GM10248 (cell line): ENCODE data around the gene ABCC4.

ENCODE experiments used
- CTCF ChIA-PET: fragments of 300-600 bp; sonication (Branson Sonifier 250); formaldehyde crosslinking; extraction: SDS; loops from one replicate; lab custom pipeline; 2021; ENCODE audit warnings: antibody characterized with exemption; lab: Yijun Ruan, JAX
- POLR2A ChIA-PET: fragments of 350-650 bp; sonication (Branson Sonifier 250); formaldehyde crosslinking; extraction: SDS; loops from one replicate; lab custom pipeline; 2020; ENCODE audit warnings: antibody characterized with exemption; lab: Yijun Ruan, JAX
- DNase-seq: peaks from one replicate; pipeline ENCODE4 v3.0.0; 2012; ENCODE audit errors: extremely low spot score
- TF ChIP-seq, protein P1 (sequence below): IDR thresholded peaks from 2 replicates; pipeline ENCODE4 v1.5.1; 2012; ENCODE audit warnings: mild to moderate bottlenecking, low read depth; ENCODE audit errors: extremely low read depth, missing control alignments, control extremely low read depth

The ABCC4 gene

DNA sequence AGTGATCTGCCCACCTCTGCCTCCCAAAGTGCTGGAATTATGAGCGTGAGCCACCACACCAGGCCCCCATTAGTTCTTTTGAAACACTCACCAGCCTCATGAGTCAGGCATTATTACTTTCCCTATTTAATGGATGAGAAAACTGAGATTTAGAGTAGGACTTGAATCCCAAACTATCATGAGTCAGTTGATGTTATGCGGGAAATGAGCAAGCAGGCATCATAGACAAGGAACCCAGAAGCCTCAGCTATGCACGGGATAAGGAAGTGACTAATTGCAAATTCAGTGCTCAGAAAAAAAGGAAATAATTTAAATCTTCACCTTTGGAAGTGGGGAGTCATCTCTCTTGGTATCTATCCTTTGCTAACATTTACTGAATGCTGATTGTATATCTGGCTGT, 217.5 kb downstream of the ABCC4 start:
- DNase-seq = no peak
- TF ChIP-seq, protein P1, sequence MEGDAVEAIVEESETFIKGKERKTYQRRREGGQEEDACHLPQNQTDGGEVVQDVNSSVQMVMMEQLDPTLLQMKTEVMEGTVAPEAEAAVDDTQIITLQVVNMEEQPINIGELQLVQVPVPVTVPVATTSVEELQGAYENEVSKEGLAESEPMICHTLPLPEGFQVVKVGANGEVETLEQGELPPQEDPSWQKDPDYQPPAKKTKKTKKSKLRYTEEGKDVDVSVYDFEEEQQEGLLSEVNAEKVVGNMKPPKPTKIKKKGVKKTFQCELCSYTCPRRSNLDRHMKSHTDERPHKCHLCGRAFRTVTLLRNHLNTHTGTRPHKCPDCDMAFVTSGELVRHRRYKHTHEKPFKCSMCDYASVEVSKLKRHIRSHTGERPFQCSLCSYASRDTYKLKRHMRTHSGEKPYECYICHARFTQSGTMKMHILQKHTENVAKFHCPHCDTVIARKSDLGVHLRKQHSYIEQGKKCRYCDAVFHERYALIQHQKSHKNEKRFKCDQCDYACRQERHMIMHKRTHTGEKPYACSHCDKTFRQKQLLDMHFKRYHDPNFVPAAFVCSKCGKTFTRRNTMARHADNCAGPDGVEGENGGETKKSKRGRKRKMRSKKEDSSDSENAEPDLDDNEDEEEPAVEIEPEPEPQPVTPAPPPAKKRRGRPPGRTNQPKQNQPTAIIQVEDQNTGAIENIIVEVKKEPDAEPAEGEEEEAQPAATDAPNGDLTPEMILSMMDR = no peak
- CTCF ChIA-PET = no interaction called here
- POLR2A ChIA-PET = no interaction called here

DNA sequence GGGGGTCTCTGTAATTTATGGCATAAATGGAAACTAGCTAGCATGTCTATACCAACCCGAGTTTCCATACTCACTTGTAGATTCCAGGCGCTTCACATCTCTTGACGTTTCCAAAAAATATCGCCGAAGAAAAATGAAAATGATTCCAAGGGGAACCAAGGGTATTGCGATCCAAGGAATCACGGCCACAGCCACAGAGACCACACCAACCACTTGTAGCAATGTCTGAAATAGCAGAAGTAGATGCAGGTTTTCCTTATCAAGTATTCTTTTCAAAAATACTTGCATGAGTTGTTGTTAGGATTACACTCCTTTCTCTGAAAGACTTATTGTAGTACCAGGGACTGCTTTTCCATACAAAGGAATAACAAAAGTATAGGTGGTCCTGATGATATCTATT, 218.2 kb downstream of the ABCC4 start:
- TF ChIP-seq, protein P1 = no peak
- ChIA-PET CTCF (no interaction called here), POLR2A (no interaction called here)
- no peak for DNase-seq

DNA sequence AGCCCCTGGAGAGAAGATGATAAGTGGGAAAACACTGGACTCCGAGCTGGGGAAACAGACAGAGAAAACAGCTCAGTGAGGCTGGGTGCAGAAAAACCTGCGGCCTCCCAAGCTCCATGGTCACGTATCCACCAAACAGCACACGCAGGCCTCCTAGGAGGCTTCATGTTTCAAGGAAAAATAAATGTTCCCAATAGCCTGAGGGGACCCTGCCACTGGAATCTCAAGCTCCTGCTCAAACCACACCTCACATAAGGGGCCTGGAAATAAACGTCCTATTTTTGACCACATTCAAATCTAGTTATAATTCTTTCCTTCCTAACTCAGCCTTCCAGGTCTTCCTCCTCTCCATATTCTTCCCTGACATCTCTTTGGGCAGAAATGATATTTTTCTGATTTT, 225.7 kb downstream of the ABCC4 start:
- TF ChIP-seq, protein P1 = no peak
- ChIA-PET POLR2A (no interaction called here), CTCF (interaction anchor here (0.8 kb wide), 1 partner anchor 35 kb away, joined by 3 read pairs; no protein-coding TSS in a partner anchor)
- DNase-seq = no peak

DNA sequence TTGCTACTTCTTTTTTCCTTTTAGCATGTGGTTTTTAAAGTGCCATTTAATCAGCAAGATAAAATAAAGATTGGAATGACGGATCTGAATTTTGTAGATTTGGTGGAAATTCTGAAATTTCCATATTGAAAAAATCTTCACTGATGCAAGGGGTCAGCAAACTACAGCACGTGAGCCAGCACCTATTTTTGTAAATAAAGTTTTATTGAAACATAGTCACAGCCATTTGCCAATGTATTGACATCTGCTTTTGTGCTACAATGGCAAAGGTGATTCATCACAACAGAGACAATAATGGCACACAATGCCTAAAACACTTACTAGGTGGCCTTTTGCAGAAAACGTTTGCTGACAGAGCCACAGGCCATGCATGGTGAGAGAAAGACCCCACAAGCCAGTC, 226.4 kb downstream of the ABCC4 start:
- ChIA-PET POLR2A (no interaction called here), CTCF (no interaction called here)
- DNase-seq = no peak
- TF ChIP-seq, protein P1 = no peak

DNA sequence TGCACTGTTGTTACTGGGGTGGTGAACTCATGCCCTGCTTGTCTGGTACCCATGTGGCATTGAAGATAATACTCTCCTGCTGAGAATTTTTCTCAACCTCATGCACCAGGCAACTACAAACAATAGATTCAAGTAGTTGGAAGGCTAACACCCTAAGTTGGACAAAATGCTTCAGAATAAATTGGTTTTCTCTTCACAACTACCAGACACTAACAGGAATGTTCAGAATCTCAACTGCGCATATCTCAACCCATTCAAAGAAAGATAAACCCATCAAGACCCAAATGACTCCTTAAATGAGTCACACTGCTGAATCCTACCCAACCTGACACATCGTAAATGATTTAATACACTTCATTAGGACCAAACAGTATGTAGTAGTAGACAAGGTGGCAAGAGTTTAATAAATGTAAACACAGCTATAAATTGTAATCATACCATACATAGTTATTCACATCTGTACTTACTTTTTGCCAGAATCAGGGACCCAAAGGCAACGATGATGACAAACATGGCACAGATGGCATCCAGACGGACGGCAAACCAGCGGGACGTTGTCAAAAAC, 227.4 kb downstream of the ABCC4 start:
- no peak for DNase-seq
- CTCF ChIA-PET = no interaction called here
- TF ChIP-seq, protein P1 = no peak
- POLR2A ChIA-PET = no interaction called here

DNA sequence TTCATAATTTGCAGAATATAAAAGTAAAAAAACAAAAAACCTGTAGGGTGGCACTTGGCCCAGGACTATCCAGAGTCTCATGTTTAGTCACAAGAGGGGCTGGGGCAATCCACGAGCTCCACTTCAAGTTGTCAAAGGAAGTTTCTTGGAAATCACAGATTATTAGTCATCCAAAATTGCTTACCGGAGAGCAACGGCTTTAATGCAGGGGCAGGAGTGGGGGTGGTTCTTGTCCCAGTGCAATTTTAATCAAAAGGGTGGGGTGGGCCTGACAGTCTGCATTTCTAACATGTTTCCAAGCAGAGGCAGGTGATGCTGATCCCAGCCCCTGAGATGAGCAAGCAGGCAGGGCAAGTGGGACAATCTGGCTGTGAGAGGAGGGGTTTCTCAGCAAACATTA, 233.9 kb downstream of the ABCC4 start:
- POLR2A ChIA-PET = no interaction called here
- no peak for DNase-seq
- TF ChIP-seq, protein P1 = no peak
- CTCF ChIA-PET = interaction anchor here (1.1 to 2.1 kb wide), 3 partner anchors 10 to 25 kb away, joined by 3 to 5 read pairs (median 5); no protein-coding TSS in a partner anchor
